HEK293 (cell line): Measurements from ENCODE around the gene PCDH10.
"Not testable (repeated sequence)": the region's sequence is repeated elsewhere in the genome, so short reads cannot be mapped to it uniquely, and the experiment has no call there.

Experiments
- KLF16 ChIP-seq: fragments of 450-650 bp; formaldehyde crosslinking; IDR thresholded peaks from 2 replicates; pipeline ENCODE4 v1.5.1; 2017; ENCODE audit warnings: missing biosample characterization, missing genetic modification characterization
- ZBTB1 ChIP-seq: fragments of 450-650 bp; formaldehyde crosslinking; IDR thresholded peaks from 2 replicates; pipeline ENCODE4 v1.5.1; 2016; ENCODE audit warnings: missing biosample characterization, missing genetic modification characterization
- ZBTB21 ChIP-seq: fragments of 450-650 bp; formaldehyde crosslinking; IDR thresholded peaks from 2 replicates; pipeline ENCODE4 v1.5.1; 2017; ENCODE audit warnings: missing biosample characterization, missing genetic modification characterization
- ZNF311 ChIP-seq: fragments of 450-650 bp; formaldehyde crosslinking; IDR thresholded peaks from 2 replicates; pipeline ENCODE4 v1.5.1; 2017; ENCODE audit warnings: missing biosample characterization, missing genetic modification characterization, borderline replicate concordance
- ZNF544 ChIP-seq: fragments of 450-650 bp; formaldehyde crosslinking; IDR thresholded peaks from 2 replicates; pipeline ENCODE4 v1.5.0; 2017; ENCODE audit warnings: missing biosample characterization, missing genetic modification characterization
- ZNF621 ChIP-seq: fragments of 450-650 bp; formaldehyde crosslinking; IDR thresholded peaks from 2 replicates; pipeline ENCODE4 v1.5.1; 2017; ENCODE audit warnings: missing biosample characterization, missing genetic modification characterization
- TF ChIP-seq, protein P1 (sequence below): fragments of 450-650 bp; formaldehyde crosslinking; IDR thresholded peaks from 2 replicates; pipeline ENCODE4 v1.5.1; 2016; ENCODE audit warnings: missing biosample characterization, missing genetic modification characterization
- TF ChIP-seq, protein P2 (sequence below): fragments of 450-650 bp; formaldehyde crosslinking; IDR thresholded peaks from 2 replicates; pipeline ENCODE4 v1.5.1; 2016; ENCODE audit warnings: missing biosample characterization, missing genetic modification characterization

DNA sequence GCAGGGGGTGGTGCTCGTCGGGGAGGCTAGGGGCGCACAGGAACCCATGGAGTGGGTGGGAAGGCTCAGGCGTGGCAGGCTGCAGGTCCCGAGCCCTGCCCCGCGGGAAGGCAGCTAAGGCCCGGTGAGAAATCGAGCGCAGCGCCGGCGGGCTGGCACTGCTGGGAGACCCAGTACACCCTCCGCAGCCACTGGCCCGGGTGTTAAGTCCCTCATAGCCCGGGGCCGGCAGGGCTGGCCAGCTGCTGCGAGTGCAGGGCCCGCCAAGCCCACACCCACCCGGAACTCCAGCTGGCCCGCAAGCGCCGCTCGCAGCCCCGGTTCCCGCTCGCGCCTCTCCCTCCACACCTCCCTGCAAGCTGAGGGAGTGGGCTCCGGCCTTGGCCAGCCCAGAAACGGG, 91.4 kb downstream of the PCDH10 start:
- TF ChIP-seq KLF16; ZBTB21 (tag by site-specific recombination); ZNF544 (tag by site-specific recombination); ZNF311 (tag by site-specific recombination); ZNF621 (tag by site-specific recombination); ZBTB1 (tag by site-specific recombination): not testable (repeated sequence)
- TF ChIP-seq, protein P1, sequence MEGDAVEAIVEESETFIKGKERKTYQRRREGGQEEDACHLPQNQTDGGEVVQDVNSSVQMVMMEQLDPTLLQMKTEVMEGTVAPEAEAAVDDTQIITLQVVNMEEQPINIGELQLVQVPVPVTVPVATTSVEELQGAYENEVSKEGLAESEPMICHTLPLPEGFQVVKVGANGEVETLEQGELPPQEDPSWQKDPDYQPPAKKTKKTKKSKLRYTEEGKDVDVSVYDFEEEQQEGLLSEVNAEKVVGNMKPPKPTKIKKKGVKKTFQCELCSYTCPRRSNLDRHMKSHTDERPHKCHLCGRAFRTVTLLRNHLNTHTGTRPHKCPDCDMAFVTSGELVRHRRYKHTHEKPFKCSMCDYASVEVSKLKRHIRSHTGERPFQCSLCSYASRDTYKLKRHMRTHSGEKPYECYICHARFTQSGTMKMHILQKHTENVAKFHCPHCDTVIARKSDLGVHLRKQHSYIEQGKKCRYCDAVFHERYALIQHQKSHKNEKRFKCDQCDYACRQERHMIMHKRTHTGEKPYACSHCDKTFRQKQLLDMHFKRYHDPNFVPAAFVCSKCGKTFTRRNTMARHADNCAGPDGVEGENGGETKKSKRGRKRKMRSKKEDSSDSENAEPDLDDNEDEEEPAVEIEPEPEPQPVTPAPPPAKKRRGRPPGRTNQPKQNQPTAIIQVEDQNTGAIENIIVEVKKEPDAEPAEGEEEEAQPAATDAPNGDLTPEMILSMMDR (tag by site-specific recombination), result not testable (repeated sequence)
- TF ChIP-seq, protein P2, sequence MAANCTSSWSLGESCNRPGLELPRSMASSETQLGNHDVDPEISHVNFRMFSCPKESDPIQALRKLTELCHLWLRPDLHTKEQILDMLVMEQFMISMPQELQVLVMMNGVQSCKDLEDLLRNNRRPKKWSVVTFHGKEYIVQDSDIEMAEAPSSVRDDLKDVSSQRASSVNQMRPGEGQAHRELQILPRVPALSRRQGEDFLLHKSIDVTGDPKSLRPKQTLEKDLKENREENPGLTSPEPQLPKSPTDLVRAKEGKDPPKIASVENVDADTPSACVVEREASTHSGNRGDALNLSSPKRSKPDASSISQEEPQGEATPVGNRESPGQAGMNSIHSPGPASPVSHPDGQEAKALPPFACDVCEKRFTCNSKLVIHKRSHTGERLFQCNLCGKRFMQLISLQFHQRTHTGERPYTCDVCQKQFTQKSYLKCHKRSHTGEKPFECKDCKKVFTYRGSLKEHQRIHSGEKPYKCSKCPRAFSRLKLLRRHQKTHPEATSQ (tag by site-specific recombination), result not testable (repeated sequence)
